Measurements from ENCODE around the gene TNFRSF11A.

Gene TNFRSF11A

GRCh38 chr18:62345909-62346308 is 20.8 kb downstream of the TNFRSF11A start:
- DNase-seq: no peak

GRCh38 chr18:62346333-62347088 is 21.4 kb downstream of the TNFRSF11A start:
- no peak for DNase-seq

GRCh38 chr18:62347089-62347506 is 22.0 kb downstream of the TNFRSF11A start:
- DNase-seq: no peak

GRCh38 chr18:62348474-62348873 is 23.4 kb downstream of the TNFRSF11A start:
- DNase-seq: no peak

GRCh38 chr18:62353170-62353569 is 28.1 kb downstream of the TNFRSF11A start:
- DNase-seq: no peak

- DNase-seq: no peak
Measured at GRCh38 chr18:62354151-62354550, 29.0 kb downstream of the TNFRSF11A start.

- no peak for DNase-seq
Measured at GRCh38 chr18:62357079-62357719, 32.1 kb downstream of the TNFRSF11A start.

GRCh38 chr18:62360805-62361204 is 35.7 kb downstream of the TNFRSF11A start:
- DNase-seq: no peak

GRCh38 chr18:62361288-62361687 is 36.2 kb downstream of the TNFRSF11A start:
- DNase-seq: no peak

GRCh38 chr18:62364558-62364957 is 39.4 kb downstream of the TNFRSF11A start:
- DNase-seq: no peak

GRCh38 chr18:62365420-62365819 is 40.3 kb downstream of the TNFRSF11A start:
- DNase-seq: no peak

GRCh38 chr18:62366992-62367391 is 41.9 kb downstream of the TNFRSF11A start:
- no peak for DNase-seq

- no peak for DNase-seq
Measured at GRCh38 chr18:62368100-62368499, 43.0 kb downstream of the TNFRSF11A start.

- DNase-seq: no peak
Measured at GRCh38 chr18:62369129-62369644, 44.1 kb downstream of the TNFRSF11A start.

GRCh38 chr18:62370366-62370765 is 45.3 kb downstream of the TNFRSF11A start:
- no peak for DNase-seq

GRCh38 chr18:62371436-62371835 is 46.3 kb downstream of the TNFRSF11A start:
- DNase-seq: no peak

- no peak for DNase-seq
Measured at GRCh38 chr18:62372156-62372555, 47.0 kb downstream of the TNFRSF11A start.

- no peak for DNase-seq
Measured at GRCh38 chr18:62372882-62373281, 47.8 kb downstream of the TNFRSF11A start.

- no peak for DNase-seq
Measured at GRCh38 chr18:62374410-62374965, 49.4 kb downstream of the TNFRSF11A start.

GRCh38 chr18:62377131-62377807 is 52.2 kb downstream of the TNFRSF11A start:
- DNase-seq: no peak

- DNase-seq: no peak
Measured at GRCh38 chr18:62379051-62379450, 53.9 kb downstream of the TNFRSF11A start.

GRCh38 chr18:62381373-62381772 is 56.3 kb downstream of the TNFRSF11A start:
- no peak for DNase-seq

- DNase-seq: no peak
Measured at GRCh38 chr18:62384068-62384467, 59.0 kb downstream of the TNFRSF11A start.

Data from NK-92 treated with Interleukin-12 subunit alpha and Interleukin-12 subunit beta, amount 100 ng/mL, for 24 hours (cell line).